HEK293 (cell line): Measurements from ENCODE around the gene KRTAP13-4.

ENCODE experiments used
- GLIS2 ChIP-seq: fragments of 450-650 bp; formaldehyde crosslinking; IDR thresholded peaks from 2 replicates; pipeline ENCODE4 v1.5.1; 2016; ENCODE audit warnings: missing biosample characterization, missing genetic modification characterization
- HOXA7 ChIP-seq: sonication (generic); formaldehyde crosslinking; IDR thresholded peaks from 2 replicates; pipeline ENCODE4 v1.8.1; 2022; ENCODE audit warnings: missing genetic modification reagents, borderline replicate concordance
- KLF1 ChIP-seq: fragments of 450-650 bp; formaldehyde crosslinking; IDR thresholded peaks from 2 replicates; pipeline ENCODE4 v1.5.1; 2016; ENCODE audit warnings: missing biosample characterization, missing genetic modification characterization
- ZBTB17 ChIP-seq: fragments of 450-650 bp; formaldehyde crosslinking; IDR thresholded peaks from 2 replicates; pipeline ENCODE4 v1.5.1; 2016; ENCODE audit warnings: missing biosample characterization, missing genetic modification characterization
- ZNF146 ChIP-seq: fragments of 450-650 bp; formaldehyde crosslinking; IDR thresholded peaks from 2 replicates; pipeline ENCODE4 v1.5.1; 2016; ENCODE audit warnings: missing biosample characterization, missing genetic modification characterization
- ZNF24 ChIP-seq: fragments of 450-650 bp; formaldehyde crosslinking; IDR thresholded peaks from 2 replicates; pipeline ENCODE4 v1.5.1; 2016; ENCODE audit warnings: missing biosample characterization, missing genetic modification characterization
- ZNF274 ChIP-seq, 2 experiments: fragments of 200-500 bp in 1 of 2; fragments of 450-650 bp in 1 of 2; sonication (Bioruptor generic) in 1 of 2; formaldehyde crosslinking in 1 of 2; IDR thresholded peaks; 2 replicates each; pipeline versions ENCODE4 v1.5.1 to v1.6.1; 2014 to 2016; ENCODE audit warnings: borderline replicate concordance in 1 of 2, inconsistent platforms in 1 of 2, low read length in 1 of 2, missing biosample characterization in 1 of 2, missing genetic modification characterization in 1 of 2
- ZNF416 ChIP-seq: fragments of 450-650 bp; formaldehyde crosslinking; IDR thresholded peaks from 2 replicates; pipeline ENCODE4 v1.5.1; 2016; ENCODE audit warnings: missing biosample characterization, missing genetic modification characterization
- ZNF521 ChIP-seq: fragments of 450-650 bp; formaldehyde crosslinking; IDR thresholded peaks from 2 replicates; pipeline ENCODE4 v1.5.1; 2017; ENCODE audit warnings: missing biosample characterization, mild to moderate bottlenecking, missing genetic modification characterization
- ZNF629 ChIP-seq: fragments of 450-650 bp; formaldehyde crosslinking; IDR thresholded peaks from 2 replicates; pipeline ENCODE4 v1.5.1; 2017; ENCODE audit warnings: missing biosample characterization, missing genetic modification characterization
- ZNF792 ChIP-seq: fragments of 450-650 bp; formaldehyde crosslinking; IDR thresholded peaks from 2 replicates; pipeline ENCODE4 v1.5.1; 2016; ENCODE audit warnings: missing biosample characterization, missing genetic modification characterization
- TF ChIP-seq, protein P1 (sequence below): fragments of 450-650 bp; formaldehyde crosslinking; IDR thresholded peaks from 2 replicates; pipeline ENCODE4 v1.5.1; 2016; ENCODE audit warnings: missing biosample characterization, missing genetic modification characterization
- TF ChIP-seq, protein P2 (sequence below): fragments of 450-650 bp; formaldehyde crosslinking; IDR thresholded peaks from 2 replicates; pipeline ENCODE4 v1.5.1; 2016; ENCODE audit warnings: missing biosample characterization, missing genetic modification characterization

DNA sequence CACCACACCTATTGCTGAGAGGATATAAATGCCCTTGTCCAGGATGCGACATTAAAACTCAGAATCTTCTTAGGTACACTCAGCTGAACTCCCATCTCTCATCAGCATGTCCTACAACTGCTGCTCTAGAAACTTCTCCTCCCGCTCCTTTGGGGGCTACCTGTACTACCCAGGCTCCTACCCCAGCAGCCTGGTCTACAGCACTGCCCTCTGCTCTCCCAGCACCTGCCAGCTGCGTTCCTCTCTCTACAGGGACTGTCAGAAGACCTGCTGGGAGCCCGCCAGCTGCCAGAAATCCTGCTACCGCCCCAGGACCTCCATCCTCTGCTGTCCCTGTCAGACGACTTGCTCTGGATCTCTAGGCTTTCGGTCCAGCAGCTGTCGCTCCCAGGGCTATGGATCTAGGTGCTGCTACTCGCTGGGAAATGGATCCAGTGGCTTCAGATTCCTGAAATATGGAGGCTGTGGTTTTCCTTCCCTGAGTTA, at the start of gene KRTAP13-4:
- no peak for TF ChIP-seq ZNF146 (tag by site-specific recombination)
- no peak for TF ChIP-seq ZBTB17
- TF ChIP-seq, protein P1, sequence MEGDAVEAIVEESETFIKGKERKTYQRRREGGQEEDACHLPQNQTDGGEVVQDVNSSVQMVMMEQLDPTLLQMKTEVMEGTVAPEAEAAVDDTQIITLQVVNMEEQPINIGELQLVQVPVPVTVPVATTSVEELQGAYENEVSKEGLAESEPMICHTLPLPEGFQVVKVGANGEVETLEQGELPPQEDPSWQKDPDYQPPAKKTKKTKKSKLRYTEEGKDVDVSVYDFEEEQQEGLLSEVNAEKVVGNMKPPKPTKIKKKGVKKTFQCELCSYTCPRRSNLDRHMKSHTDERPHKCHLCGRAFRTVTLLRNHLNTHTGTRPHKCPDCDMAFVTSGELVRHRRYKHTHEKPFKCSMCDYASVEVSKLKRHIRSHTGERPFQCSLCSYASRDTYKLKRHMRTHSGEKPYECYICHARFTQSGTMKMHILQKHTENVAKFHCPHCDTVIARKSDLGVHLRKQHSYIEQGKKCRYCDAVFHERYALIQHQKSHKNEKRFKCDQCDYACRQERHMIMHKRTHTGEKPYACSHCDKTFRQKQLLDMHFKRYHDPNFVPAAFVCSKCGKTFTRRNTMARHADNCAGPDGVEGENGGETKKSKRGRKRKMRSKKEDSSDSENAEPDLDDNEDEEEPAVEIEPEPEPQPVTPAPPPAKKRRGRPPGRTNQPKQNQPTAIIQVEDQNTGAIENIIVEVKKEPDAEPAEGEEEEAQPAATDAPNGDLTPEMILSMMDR (tag by site-specific recombination), result no peak
- no peak for TF ChIP-seq ZNF792
- TF ChIP-seq ZNF416, result no peak
- TF ChIP-seq ZNF24 (tag by site-specific recombination), result no peak
- TF ChIP-seq, protein P2, sequence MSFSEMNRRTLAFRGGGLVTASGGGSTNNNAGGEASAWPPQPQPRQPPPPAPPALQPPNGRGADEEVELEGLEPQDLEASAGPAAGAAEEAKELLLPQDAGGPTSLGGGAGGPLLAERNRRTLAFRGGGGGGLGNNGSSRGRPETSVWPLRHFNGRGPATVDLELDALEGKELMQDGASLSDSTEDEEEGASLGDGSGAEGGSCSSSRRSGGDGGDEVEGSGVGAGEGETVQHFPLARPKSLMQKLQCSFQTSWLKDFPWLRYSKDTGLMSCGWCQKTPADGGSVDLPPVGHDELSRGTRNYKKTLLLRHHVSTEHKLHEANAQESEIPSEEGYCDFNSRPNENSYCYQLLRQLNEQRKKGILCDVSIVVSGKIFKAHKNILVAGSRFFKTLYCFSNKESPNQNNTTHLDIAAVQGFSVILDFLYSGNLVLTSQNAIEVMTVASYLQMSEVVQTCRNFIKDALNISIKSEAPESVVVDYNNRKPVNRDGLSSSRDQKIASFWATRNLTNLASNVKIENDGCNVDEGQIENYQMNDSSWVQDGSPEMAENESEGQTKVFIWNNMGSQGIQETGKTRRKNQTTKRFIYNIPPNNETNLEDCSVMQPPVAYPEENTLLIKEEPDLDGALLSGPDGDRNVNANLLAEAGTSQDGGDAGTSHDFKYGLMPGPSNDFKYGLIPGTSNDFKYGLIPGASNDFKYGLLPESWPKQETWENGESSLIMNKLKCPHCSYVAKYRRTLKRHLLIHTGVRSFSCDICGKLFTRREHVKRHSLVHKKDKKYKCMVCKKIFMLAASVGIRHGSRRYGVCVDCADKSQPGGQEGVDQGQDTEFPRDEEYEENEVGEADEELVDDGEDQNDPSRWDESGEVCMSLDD (tag by site-specific recombination), result no peak
- TF ChIP-seq ZNF629 (tag by site-specific recombination), result no peak
- TF ChIP-seq ZNF274 (IDR thresholded peaks at IDR 0.05; ENCODE audit: low read length), result no peak
- no peak for TF ChIP-seq ZNF274 (tag by site-specific recombination; IDR thresholded peaks at IDR 0.05; ENCODE audit: borderline replicate concordance)
- no peak for TF ChIP-seq GLIS2
- no peak for TF ChIP-seq ZNF521 (tag by site-specific recombination)
- TF ChIP-seq HOXA7 (CRISPR knock-in tag), result no peak
- no peak for TF ChIP-seq KLF1 (tag by site-specific recombination)
